KMS-11 (cell line): Measurements from ENCODE around the gene DNAJB2.

Source experiments
- H2AFZ ChIP-seq: fragments of 200-600 bp; sonication (generic); 2 replicates; pipeline ENCODE4 v1.6.1; 2016; ENCODE audit warnings: antibody characterized with exemption, mixed run types, low read depth
- H3K27ac ChIP-seq: fragments of 200-600 bp; sonication (generic); 2 replicates; pipeline ENCODE4 v1.6.1; 2016; ENCODE audit warnings: mild to moderate bottlenecking, mixed run types
- H3K27me3 ChIP-seq: fragments of 200-600 bp; sonication (generic); 2 replicates; pipeline ENCODE4 v1.6.1; 2017; ENCODE audit warnings: mild to moderate bottlenecking, low read depth, mixed run types, moderate library complexity; ENCODE audit not compliant: insufficient read depth
- H3K36me3 ChIP-seq: fragments of 200-600 bp; sonication (generic); 2 replicates; pipeline ENCODE4 v1.6.1; 2017; ENCODE audit warnings: mild to moderate bottlenecking, mixed run types; ENCODE audit not compliant: insufficient read depth
- H3K4me1 ChIP-seq: fragments of 200-600 bp; sonication (generic); 2 replicates; pipeline ENCODE4 v1.6.1; 2016; ENCODE audit warnings: mild to moderate bottlenecking, low read depth, mixed run types; ENCODE audit not compliant: poor library complexity, severe bottlenecking
- H3K4me2 ChIP-seq: fragments of 200-600 bp; sonication (generic); 2 replicates; pipeline ENCODE4 v1.7.0; 2016; ENCODE audit warnings: mild to moderate bottlenecking, mixed run types
- H3K4me3 ChIP-seq: fragments of 200-600 bp; sonication (generic); IDR thresholded peaks from 2 replicates; pipeline ENCODE4 v1.6.1; 2017; ENCODE audit warnings: low read depth, low read length, mixed read lengths; ENCODE audit not compliant: insufficient read depth
- H3K79me2 ChIP-seq: fragments of 200-600 bp; sonication (generic); 2 replicates; pipeline ENCODE4 v1.6.1; 2016; ENCODE audit warnings: low read depth, mixed run types; ENCODE audit not compliant: insufficient read depth
- H3K9ac ChIP-seq: fragments of 200-600 bp; sonication (generic); 2 replicates; pipeline ENCODE4 v1.6.1; 2016; ENCODE audit warnings: mild to moderate bottlenecking, mixed run types
- H4K20me1 ChIP-seq: fragments of 200-600 bp; sonication (generic); 2 replicates; pipeline ENCODE4 v1.6.1; 2016; ENCODE audit warnings: mild to moderate bottlenecking, mixed run types; ENCODE audit not compliant: insufficient read depth
- CTCF ChIP-seq: fragments of 200-600 bp; sonication (generic); conservative IDR thresholded peaks from 2 replicates; pipeline ENCODE4 v1.6.1; 2017; ENCODE audit warnings: low read depth, mild to moderate bottlenecking, antibody characterized with exemption, low read length, moderate library complexity, mixed read lengths

DNAJB2 gene

GRCh38 chr2:219279151-219279915 lies at the start of gene DNAJB2:
Gene DNAJB2, plus strand, starts transcription at chr2:219279366. Its CDS starts 468 bp downstream, at chr2:219279834.
- Histone ChIP-seq H3K9ac (peak within 1 kb of the TSS; percentile 73), H4K20me1 (no peaks in the 10 kb centered on the region), H2AFZ (peak within 1 kb of the TSS; percentile 90), H3K27ac (peak within 1 kb of the TSS; percentile 80), H3K79me2 (no peaks in the 10 kb centered on the region), H3K4me2 (peak within 1 kb of the TSS; percentile 89), H3K36me3 (no peaks in the 10 kb centered on the region), H3K4me1 (peaks cover 28% of the 10 kb centered on the region), H3K27me3 (no peaks in the 10 kb centered on the region), H3K4me3 (peak within 1 kb of the TSS; percentile 70)
- TF ChIP-seq CTCF, result no peak; the same call in 1 of the 2 replicates

- Histone ChIP-seq H3K79me2 (peaks cover 36% of the 10 kb centered on the region; the same call in 1 of the 2 replicates), H4K20me1 (no peaks in the 10 kb centered on the region), H2AFZ (peak overlapping the region; percentile 67), H3K27ac (peak overlapping the region; percentile 85), H3K4me3 (no peak overlapping the region), H3K27me3 (no peaks in the 10 kb centered on the region), H3K4me1 (peaks cover 21% of the 10 kb centered on the region), H3K36me3 (no peaks in the 10 kb centered on the region), H3K9ac (peak overlapping the region; percentile 72), H3K4me2 (peak overlapping the region; percentile 91)
- TF ChIP-seq CTCF, result no peak
These were observed 49.1 kb upstream of the DNAJB2 start for GRCh38 chr2:219230059-219230540.

GRCh38 chr2:219234331-219234730 lies 44.8 kb upstream of the DNAJB2 start:
- Histone ChIP-seq H3K9ac (no peak overlapping the region), H3K27me3 (no peaks in the 10 kb centered on the region), H3K4me1 (peaks cover 14% of the 10 kb centered on the region), H3K79me2 (peaks cover 21% of the 10 kb centered on the region; the same call in 1 of the 2 replicates), H3K27ac (no peak overlapping the region), H3K36me3 (no peaks in the 10 kb centered on the region), H4K20me1 (no peaks in the 10 kb centered on the region), H2AFZ (no peak overlapping the region), H3K4me3 (no peak overlapping the region), H3K4me2 (no peak overlapping the region)
- TF ChIP-seq CTCF, result no peak

- no peaks in the 10 kb centered on the region for H3K36me3 ChIP-seq
- no peak overlapping the region for H3K27ac ChIP-seq
- H3K27me3 ChIP-seq, result no peaks in the 10 kb centered on the region
- no peak overlapping the region for H3K4me3 ChIP-seq
- H3K4me1 ChIP-seq, result peaks cover 15% of the 10 kb centered on the region
- no peak overlapping the region for H3K9ac ChIP-seq
- H3K4me2 ChIP-seq, result no peak overlapping the region
- H3K79me2 ChIP-seq, result no peaks in the 10 kb centered on the region
- H2AFZ ChIP-seq, result no peak overlapping the region
- TF ChIP-seq CTCF, result no peak
- no peaks in the 10 kb centered on the region for H4K20me1 ChIP-seq
These were observed 35.8 kb upstream of the DNAJB2 start for GRCh38 chr2:219243291-219243761.
